SIG-M5 (cell line): ENCODE results near the gene DACT1.

Experiments used
- DNase-seq: peaks from one replicate; lab custom pipeline; 2025; lab: John Stamatoyannopoulos, UW

DACT1 gene

DNA sequence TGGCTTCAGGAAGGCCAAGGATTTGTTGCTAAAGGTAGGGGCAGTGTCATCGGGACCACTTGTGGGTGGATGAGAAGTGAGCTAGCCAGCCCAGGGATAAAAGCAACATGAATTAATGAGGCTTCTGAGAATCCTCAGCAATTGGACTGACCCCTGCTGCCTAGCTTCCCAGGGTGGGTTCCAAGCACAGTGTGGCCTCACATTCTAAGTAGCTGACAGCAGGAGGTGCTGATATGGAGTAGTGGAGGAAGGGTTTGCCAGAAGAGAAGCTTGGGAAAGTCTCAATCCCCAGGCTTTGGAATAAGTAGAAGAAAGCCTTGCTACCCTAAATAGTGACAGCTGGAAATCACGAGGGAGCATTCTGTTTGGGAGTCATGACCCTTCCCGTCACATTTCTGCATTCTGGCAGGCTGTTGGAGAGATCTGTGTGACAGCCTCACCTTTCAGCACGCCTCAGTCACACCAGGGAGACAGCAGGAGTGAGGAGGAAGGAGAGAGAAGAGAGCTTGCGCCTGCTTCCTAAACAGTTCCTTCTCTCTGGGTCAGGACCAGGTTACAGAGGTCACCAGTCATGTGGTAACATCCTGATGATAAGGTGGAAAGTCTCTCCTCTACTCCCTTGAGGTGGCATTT lies 31.2 kb downstream of the DACT1 start:
- DNase-seq, result no peak

DNA sequence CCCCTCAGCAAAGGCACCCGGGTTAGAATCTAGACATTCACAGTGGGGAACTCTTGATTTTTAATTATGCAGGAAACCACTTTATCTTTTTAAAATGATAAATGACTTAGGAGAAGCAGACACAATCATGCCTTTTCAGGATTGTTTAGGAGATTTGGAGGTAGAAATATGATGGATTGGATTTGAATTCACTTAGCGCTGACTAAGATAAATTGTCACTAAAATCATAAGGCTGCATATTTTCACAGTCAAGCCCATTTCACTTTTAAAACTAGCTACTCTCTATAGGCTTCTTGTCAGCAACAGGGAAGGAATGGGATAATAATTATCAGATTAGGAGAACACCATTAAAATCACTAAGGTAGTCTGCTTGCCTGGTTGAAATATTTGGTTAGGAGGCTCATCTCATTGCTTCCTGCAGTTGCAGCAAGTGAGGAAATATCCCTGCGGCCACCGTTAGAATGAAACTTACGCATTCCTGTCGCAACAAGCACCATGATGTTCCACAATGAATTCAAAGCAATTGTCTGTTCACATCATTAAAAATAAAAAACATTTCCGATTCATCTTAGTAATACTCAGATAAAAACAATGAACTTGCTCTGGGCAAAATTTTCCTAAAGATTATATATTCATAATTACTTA lies 31.9 kb downstream of the DACT1 start:
- no peak for DNase-seq

GRCh38 chr14:58671024-58671423 lies 33.3 kb downstream of the DACT1 start:
- DNase-seq, result no peak

DNA sequence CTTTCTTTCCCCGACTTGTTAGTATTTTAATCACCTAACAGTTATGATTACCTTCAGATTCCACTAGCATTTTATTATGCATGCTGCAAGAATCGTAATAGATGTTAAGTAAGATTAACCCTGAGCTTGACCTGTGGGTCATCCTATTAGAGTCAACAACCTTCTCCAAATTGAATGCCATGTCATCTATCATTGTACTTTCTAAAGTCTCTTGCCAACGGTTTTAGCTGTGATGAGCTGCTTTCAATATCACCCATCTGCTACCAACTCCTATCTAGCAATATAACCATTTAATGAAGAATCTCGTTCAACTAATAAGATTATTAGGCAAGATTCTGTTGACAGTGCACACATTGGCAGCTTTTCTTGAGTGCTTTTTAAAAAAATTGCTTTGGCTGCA lies 33.7 kb downstream of the DACT1 start:
- DNase-seq, result no peak

- no peak for DNase-seq
Measured at GRCh38 chr14:58673722-58674121, 36.0 kb downstream of the DACT1 start.

GRCh38 chr14:58677001-58677400 lies 39.2 kb downstream of the DACT1 start:
- no peak for DNase-seq

- no peak for DNase-seq
Measured at GRCh38 chr14:58677517-58677916, 39.8 kb downstream of the DACT1 start.

DNA sequence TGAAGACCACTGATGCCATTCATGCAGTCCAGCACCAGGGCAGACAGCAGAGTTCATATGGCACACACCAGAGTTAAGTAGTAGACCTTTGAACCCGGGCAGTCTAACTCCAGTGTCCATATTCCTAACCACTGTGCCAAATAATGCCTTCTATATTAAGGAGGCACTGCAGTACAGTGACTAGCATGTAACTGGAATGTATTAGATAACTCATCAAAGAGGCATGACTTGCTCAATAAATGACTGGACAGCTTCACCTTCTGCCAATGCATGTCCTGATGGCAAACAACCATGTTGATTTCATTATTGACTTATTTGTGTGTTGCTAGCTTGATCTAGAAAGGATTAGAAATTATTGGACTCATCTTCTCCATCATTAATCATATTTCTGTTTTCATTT lies 40.2 kb downstream of the DACT1 start:
- DNase-seq, result no peak

DNA sequence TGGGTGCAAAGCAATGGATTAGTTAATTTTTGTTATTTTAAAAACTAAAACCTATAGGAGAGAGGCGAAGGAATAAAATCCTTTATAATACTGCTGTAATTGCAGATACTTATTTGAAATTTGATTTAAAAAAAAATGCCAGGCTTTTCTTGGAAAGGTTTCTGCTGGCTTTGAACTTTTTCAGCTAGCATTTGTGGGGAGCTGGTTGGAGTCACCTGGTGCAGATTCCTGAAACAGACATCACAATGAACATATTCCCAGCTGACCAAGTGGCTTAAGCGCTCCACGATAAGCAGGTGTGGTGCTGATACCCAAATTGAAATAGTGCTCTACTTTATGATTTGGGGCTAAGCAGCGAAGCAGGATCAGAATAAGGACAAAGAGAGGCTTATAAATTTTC lies 42.9 kb downstream of the DACT1 start:
- DNase-seq, result no peak

DNA sequence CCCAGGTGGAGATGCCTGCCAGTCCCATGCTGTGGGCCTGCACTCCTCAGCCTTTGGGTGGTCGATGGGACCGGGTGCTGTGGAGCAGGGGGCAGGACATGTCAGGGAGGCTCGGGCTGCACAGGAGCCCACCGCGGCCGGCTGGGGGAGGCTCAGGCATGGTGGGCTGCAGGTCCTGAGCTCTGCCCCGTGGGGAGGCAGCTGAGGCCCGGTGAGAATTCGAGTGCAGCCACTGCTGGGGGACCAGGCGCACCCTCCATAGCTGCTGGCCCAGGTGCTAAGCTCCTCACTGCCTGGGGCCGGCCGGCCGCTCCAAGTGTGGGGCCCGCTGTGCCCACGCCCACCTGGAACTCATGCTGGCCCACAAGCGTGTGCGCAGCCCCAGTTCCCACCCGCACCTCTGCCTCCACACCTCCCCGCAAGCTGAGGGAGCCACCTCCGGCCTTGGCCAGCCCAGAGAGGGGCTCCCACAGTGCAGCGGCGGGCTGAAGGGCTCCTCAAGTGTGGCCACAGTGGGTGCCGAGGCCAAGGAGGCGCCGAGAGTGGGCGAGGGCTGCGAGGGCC lies 49.6 kb downstream of the DACT1 start:
- no peak for DNase-seq

DNA sequence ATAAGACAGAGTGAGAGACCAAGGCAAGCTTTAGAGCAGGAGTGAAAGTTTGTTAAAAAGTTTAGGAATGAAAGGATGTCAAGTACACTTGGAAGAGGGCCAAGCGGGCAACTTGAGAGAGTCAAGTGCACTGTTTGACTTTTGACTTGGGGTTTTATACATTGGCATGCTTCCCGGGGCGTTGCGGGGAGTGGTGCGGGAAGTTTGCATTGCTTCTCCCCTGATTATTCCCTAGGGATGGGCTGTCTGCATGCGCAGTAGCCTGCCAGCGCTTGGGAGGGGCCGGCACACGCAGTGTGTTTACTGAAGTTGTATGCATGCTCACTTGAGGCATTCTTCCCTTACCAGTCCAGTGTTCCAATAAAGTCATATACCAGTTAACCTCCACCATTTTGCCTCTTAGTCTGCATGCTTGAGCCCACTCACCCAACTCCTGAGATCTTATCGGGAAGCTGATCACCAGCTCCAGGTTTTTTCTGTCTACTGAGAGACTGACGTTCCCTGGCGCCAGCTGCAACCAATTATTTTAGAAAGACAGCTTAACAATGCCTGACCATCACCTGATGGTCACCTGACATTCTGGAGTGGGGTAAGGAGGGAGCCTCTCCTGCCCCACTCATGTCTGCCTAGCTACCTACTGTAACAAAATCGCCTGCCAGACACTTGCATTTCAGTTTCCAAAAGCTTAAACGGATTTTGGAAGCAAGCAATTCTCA lies 53.2 kb downstream of the DACT1 start:
- DNase-seq, result no peak

- DNase-seq, result no peak
Measured at GRCh38 chr14:58693048-58693447, 55.3 kb downstream of the DACT1 start.

GRCh38 chr14:58695514-58695913 lies 57.8 kb downstream of the DACT1 start:
- no peak for DNase-seq

GRCh38 chr14:58697266-58697929 lies 59.6 kb downstream of the DACT1 start:
- no peak for DNase-seq
